Stomach (tissue), 9 donors: Measurements from ENCODE around the gene CDK2AP2. TPM values are rescaled to one million over a fixed set of nuclear protein-coding genes. Genes with fewer than 3 reads are reported as not detected.
"Not testable (repeated sequence)": the region's sequence is repeated elsewhere in the genome, so short reads cannot be mapped to it uniquely, and the experiment has no call there.

Source experiments
- DNase-seq, 2 donors: peaks; one replicate each; pipeline versions ENCODE4 v3.0.0 to v3.0.0-alpha.2; 2013 to 2019
- H3K27ac ChIP-seq, 5 donors: fragments of 200-600 bp in 4 of 5; sonication (generic) in 4 of 5; one replicate each; pipeline ENCODE4 v1.5.1; 2013 to 2019; ENCODE audit warnings: mild to moderate bottlenecking in 1 of 5, moderate library complexity in 1 of 5
- H3K27me3 ChIP-seq, 3 donors: fragments of 200-600 bp; sonication (generic); one replicate each; pipeline ENCODE4 v1.5.1; 2017 to 2019; ENCODE audit warnings: mixed run types in 1 of 3
- H3K36me3 ChIP-seq, 4 donors: fragments of 200-600 bp; sonication (generic); 1 replicate in 3 of 4; 2 replicates in 1 of 4; pipeline ENCODE4 v1.5.1; 2016 to 2019
- H3K4me1 ChIP-seq, 4 donors: fragments of 200-600 bp; sonication (generic); one replicate each; pipeline ENCODE4 v1.5.1; 2016 to 2019
- H3K4me3 ChIP-seq, 4 donors: fragments of 200-600 bp; sonication (generic) in 3 of 4; one replicate each; pipeline ENCODE4 v1.5.1; 2016 to 2019; ENCODE audit warnings: mild to moderate bottlenecking in 1 of 4
- H3K9me3 ChIP-seq, 4 donors: fragments of 200-600 bp; sonication (generic); one replicate each; pipeline ENCODE4 v1.5.1; 2016 to 2019
- EP300 ChIP-seq: sonication (generic); formaldehyde crosslinking; IDR thresholded peaks from one replicate; pipeline ENCODE4 v1.6.1; 2017; ENCODE audit warnings: antibody characterized with exemption
- POLR2A ChIP-seq, 4 donors: fragments of 450-650 bp; IDR thresholded peaks; one replicate each; pipeline ENCODE4 v1.6.1; 2016; ENCODE audit warnings: antibody characterized with exemption in 4 of 4, control low read depth in 2 of 4, mild to moderate bottlenecking in 1 of 4, moderate library complexity in 1 of 4
- POLR2AphosphoS5 ChIP-seq, 3 donors: sonication (generic); formaldehyde crosslinking; IDR thresholded peaks; one replicate each; pipeline ENCODE4 v1.6.1; 2016; ENCODE audit warnings: antibody characterized with exemption in 3 of 3
- WGBS, 5 donors: extraction: QIAGEN DNeasy Blood & Tissue Kit in 3 of 5; methylation state at CpG; one replicate each; pipeline versions ENCODE4 v1.1.5 to v1.1.7; 2013 to 2018; 5-methylcytosine and 5-hydroxymethylcytosine counted together
- intact Hi-C: fragments of 100-400 bp; cut with DNase I; formaldehyde crosslinking; loops from one replicate; pipeline ENCODE4 v1.15.1; 2023; ENCODE audit warnings: low total_unique reads
- polyA plus RNA-seq, 3 donors: library from polyadenylated mRNA; stranded (reverse); fragments of 200-250 nt; gene quantifications; one replicate each; pipeline ENCODE4 v1.2.3, GENCODE V29; 2013
- total RNA-seq, 5 donors: library from RNA; depleted of rRNA; stranded (reverse); fragments of >200 nt; gene quantifications; one replicate each; pipeline versions ENCODE4 v1.1.0 to v1.2.3, GENCODE V29; 2014 to 2016
- TF ChIP-seq, protein P1 (sequence below), 7 experiments: fragments of 450-650 bp in 4 of 7; fragments of 200-600 bp in 3 of 7; sonication (generic) in 3 of 7; IDR thresholded peaks; one replicate each; pipeline ENCODE4 v1.5.1; 2016 to 2019; ENCODE audit warnings: antibody characterized with exemption in 7 of 7, control low read depth in 2 of 7, mild to moderate bottlenecking in 1 of 7
- donor health status: healthy with polysubstance abuse.
- donor health status: Bipolar disorder and iron deficiency.
- donor health status: healthy.

The CDK2AP2 gene
- total and polyA plus RNA-seq, 8 donors: 8.3 to 95.9 (median 62.3) TPM

DNA sequence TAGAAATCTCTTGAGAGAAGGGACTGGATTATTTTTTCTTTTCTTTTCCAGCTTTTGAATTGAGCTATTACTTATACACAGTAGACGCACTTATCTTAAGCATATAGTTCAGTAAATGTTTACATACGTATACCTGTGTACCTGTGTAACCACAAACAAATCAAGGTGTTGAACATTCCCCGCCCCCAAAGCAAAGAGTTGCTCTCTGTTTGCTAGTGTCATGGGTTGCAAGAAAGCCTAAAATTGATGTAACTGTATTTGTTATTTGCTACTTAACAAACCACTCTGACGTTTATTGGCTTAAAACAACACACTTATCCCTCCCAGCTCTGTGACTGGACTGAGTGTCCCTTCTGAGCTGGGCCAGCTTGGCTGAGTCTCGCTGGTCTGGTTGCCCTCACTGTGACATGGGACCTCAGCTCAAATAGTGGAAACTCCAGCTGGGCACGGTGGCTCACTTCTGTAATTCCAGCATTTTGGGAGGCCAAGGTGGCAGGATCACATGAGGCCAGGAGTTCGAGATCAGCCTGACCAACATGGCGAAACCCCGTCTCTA, 40.7 kb upstream of the CDK2AP2 start:
- Histone ChIP-seq H3K4me3 (no peak overlapping the region), H3K36me3 (no peaks in the 10 kb centered on the region), H3K4me1 (peaks cover 0 to 6% (median 2%) of the 10 kb centered on the region in 4 donors), H3K27me3 (no peaks in the 10 kb centered on the region), H3K9me3 (peaks cover 0 to 5% (median 2%) of the 10 kb centered on the region in 4 donors), H3K27ac (no peak overlapping the region)
- no peak for TF ChIP-seq EP300
- TF ChIP-seq, protein P1, sequence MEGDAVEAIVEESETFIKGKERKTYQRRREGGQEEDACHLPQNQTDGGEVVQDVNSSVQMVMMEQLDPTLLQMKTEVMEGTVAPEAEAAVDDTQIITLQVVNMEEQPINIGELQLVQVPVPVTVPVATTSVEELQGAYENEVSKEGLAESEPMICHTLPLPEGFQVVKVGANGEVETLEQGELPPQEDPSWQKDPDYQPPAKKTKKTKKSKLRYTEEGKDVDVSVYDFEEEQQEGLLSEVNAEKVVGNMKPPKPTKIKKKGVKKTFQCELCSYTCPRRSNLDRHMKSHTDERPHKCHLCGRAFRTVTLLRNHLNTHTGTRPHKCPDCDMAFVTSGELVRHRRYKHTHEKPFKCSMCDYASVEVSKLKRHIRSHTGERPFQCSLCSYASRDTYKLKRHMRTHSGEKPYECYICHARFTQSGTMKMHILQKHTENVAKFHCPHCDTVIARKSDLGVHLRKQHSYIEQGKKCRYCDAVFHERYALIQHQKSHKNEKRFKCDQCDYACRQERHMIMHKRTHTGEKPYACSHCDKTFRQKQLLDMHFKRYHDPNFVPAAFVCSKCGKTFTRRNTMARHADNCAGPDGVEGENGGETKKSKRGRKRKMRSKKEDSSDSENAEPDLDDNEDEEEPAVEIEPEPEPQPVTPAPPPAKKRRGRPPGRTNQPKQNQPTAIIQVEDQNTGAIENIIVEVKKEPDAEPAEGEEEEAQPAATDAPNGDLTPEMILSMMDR (IDR thresholded peaks at IDR 0.05): no peak
- TF ChIP-seq POLR2A (IDR thresholded peaks at IDR 0.05): no peak
- TF ChIP-seq POLR2AphosphoS5 (IDR thresholded peaks at IDR 0.05): peak in 1 of 3 donors; percentile 14
- DNase-seq: peak; percentile 41 to 62
- intact Hi-C loops: no loop called here
- WGBS, 5 donors: 46 to 79% (median 55%) methylated on average over 7 to 9 of the region's 9 CpGs

DNA sequence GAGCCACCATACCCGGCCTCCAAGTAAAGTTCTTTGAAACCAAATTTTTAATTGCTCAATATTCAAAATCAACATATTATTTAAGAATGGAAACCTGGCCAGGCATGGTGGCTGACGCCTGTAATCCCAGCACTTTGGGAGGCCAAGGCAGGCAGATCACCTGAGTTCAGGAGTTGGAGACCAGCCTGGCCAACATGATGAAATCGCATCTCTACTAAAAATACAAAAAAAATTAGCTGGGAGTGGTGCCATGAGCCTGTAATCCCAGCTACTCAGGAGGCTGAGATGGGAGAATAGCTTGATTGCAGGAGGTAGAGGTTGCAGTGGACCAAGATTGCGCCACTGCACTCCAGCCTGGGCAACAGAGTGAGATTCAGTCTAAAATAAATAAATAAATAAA, 40.1 kb upstream of the CDK2AP2 start:
- H3K27me3 ChIP-seq, H3K27ac ChIP-seq, H3K4me1 ChIP-seq, H3K9me3 ChIP-seq, intact Hi-C loops, DNase-seq, H3K4me3 ChIP-seq, H3K36me3 ChIP-seq: not testable (repeated sequence)
- 75 to 87% (median 82%) methylated on average over 4 of the region's 4 CpGs for WGBS, 5 donors

DNA sequence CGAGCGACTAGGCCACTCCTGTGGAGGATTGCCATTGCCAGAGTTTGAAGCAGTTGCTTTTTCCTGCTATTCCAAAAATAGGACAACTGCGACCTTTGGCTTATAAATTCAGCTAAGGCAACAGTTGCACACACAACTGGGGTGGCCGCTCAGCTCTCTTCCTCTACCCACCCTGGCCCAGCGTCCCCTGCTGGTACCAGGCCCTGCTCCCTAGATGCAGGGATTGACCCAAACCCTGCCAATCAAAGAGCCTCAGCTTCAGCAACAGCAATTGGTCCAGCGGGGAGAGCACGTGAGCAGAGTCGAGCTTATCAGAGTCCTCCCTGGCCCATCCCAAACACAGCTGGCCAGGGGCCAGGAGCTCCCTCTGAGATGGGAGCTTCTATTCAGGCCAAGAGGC, 37.3 kb upstream of the CDK2AP2 start:
- no peak for TF ChIP-seq EP300
- TF ChIP-seq, protein P1 (IDR thresholded peaks at IDR 0.05): no peak
- TF ChIP-seq POLR2A (IDR thresholded peaks at IDR 0.05): no peak
- no peak for TF ChIP-seq POLR2AphosphoS5 (IDR thresholded peaks at IDR 0.05)
- Histone ChIP-seq H3K4me1 (peaks cover 0 to 6% (median 2%) of the 10 kb centered on the region in 4 donors), H3K9me3 (no peaks in the 10 kb centered on the region), H3K27me3 (no peaks in the 10 kb centered on the region), H3K36me3 (no peaks in the 10 kb centered on the region), H3K27ac (no peak overlapping the region), H3K4me3 (no peak overlapping the region)
- DNase-seq: peak; percentile 32 to 50
- 46 to 58% (median 51%) methylated on average over 8 of the region's 8 CpGs for WGBS, 5 donors
- intact Hi-C loops: no loop called here

DNA sequence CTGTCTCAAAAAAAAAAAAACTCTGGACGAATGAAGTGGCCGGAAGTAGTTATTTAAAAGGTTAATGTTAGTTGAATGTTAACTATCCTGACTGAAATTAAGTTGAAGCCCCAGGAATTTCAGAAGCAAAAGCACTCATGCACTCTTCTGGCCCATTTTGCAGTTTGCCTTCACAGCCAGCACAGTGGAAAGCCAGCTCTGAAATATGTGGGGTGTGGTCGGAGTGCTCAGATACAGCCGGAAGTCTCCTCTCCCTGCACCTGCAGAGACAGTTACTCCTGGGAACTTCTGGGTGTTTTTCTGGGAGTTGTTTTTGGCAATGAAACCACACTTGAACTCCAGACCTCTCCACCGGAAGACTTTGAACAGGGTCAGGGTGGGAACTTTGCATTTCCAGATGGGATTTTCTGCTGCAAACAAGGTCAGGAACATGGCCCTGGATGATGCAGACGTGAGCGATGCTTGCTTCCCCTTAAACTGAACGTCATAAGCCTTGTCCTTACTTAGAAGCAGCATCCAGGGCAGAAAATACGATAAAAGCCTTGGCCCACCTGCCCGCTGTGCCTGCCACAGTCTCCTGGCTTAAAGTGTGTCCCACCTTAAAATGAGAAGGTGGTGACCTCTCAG, 36.8 kb upstream of the CDK2AP2 start:
- no peaks in the 10 kb centered on the region for H3K36me3 ChIP-seq
- WGBS, 5 donors: 46 to 57% (median 52%) methylated on average over 10 of the region's 10 CpGs
- intact Hi-C loops: no loop called here

More for the DNA sequence above, 36.8 kb upstream of the CDK2AP2 start:
- Histone ChIP-seq H3K4me3 (no peak overlapping the region), H3K4me1 (peaks cover 0 to 6% (median 2%) of the 10 kb centered on the region in 4 donors), H3K27ac (no peak overlapping the region), H3K27me3 (no peaks in the 10 kb centered on the region), H3K9me3 (no peaks in the 10 kb centered on the region)
- DNase-seq: peak in 1 of 2 donors; percentile 45
- TF ChIP-seq POLR2A (IDR thresholded peaks at IDR 0.05) (no peak), POLR2AphosphoS5 (IDR thresholded peaks at IDR 0.05) (no peak), EP300 (no peak)
- TF ChIP-seq, protein P1 (IDR thresholded peaks at IDR 0.05): no peak
